WTC11 (cell line): ENCODE data around the gene TBL1XR1. TPM values are rescaled to one million over a fixed set of nuclear protein-coding genes. Genes with fewer than 3 reads are reported as not detected.
"Not testable (repeated sequence)": the region's sequence is repeated elsewhere in the genome, so short reads cannot be mapped to it uniquely, and the experiment has no call there.

Experiments used
- ATAC-seq: fragments of 200-7000 bp; cut with Tn5 transposase; 2 replicates; pipeline ENCODE4 v1.10.0; 2021; ENCODE audit warnings: mild to moderate bottlenecking, moderate library complexity
- CTCF ChIA-PET: fragments of 300-600 bp; sonication (Branson Sonifier 250); formaldehyde crosslinking; loops from one replicate; lab custom pipeline; 2021; ENCODE audit warnings: antibody characterized with exemption; lab: Charles Lee
- POLR2A ChIA-PET: fragments of 350-600 bp; sonication (Branson Sonifier 250); formaldehyde crosslinking; loops from one replicate; lab custom pipeline; 2021; ENCODE audit warnings: antibody characterized with exemption; lab: Charles Lee
- DNase-seq: peaks from one replicate; pipeline ENCODE4 v3.0.0; 2021; ENCODE audit warnings: low spot score
- H3K27ac Mint-ChIP-seq: 2 replicates; pipeline ENCODE4 v1.8.0; 2021; ENCODE audit warnings: mixed read lengths
- H3K27me3 Mint-ChIP-seq: 2 replicates; pipeline ENCODE4 v1.8.0; 2021; ENCODE audit warnings: low read depth, mild to moderate bottlenecking, moderate library complexity, mixed read lengths
- H3K36me3 Mint-ChIP-seq: 2 replicates; pipeline ENCODE4 v1.8.0; 2021; ENCODE audit warnings: mixed read lengths
- H3K4me1 Mint-ChIP-seq: 2 replicates; pipeline ENCODE4 v1.8.0; 2022; ENCODE audit warnings: mixed read lengths
- H3K4me3 Mint-ChIP-seq: 2 replicates; pipeline ENCODE4 v1.8.0; 2021; ENCODE audit warnings: mild to moderate bottlenecking, moderate library complexity, mixed read lengths
- H3K9me3 Mint-ChIP-seq: 2 replicates; pipeline ENCODE4 v1.8.0; 2021; ENCODE audit warnings: mixed read lengths
- ATF3 ChIP-seq: sonication (generic); formaldehyde crosslinking; conservative IDR thresholded peaks from 2 replicates; pipeline ENCODE4 v1.8.1; 2022; ENCODE audit warnings: mild to moderate bottlenecking, missing genetic modification reagents
- E2F1 ChIP-seq: sonication (generic); formaldehyde crosslinking; IDR thresholded peaks from 2 replicates; pipeline ENCODE4 v1.8.0; 2022; ENCODE audit warnings: mild to moderate bottlenecking, missing genetic modification reagents
- GRHL2 ChIP-seq: fragments of 250-450 bp; sonication (Bioruptor Pico); IDR thresholded peaks from 2 replicates; pipeline ENCODE4 v1.8.0; 2022; ENCODE audit warnings: mild to moderate bottlenecking, moderate library complexity; ENCODE audit not compliant: insufficient replicate concordance, severe bottlenecking
- IRF2 ChIP-seq: sonication (generic); formaldehyde crosslinking; IDR thresholded peaks from 2 replicates; pipeline ENCODE4 v1.8.0; 2022; ENCODE audit warnings: low read depth, missing genetic modification reagents, borderline replicate concordance
- SOX15 ChIP-seq: fragments of 250-450 bp; sonication (Bioruptor Pico); IDR thresholded peaks from 2 replicates; pipeline ENCODE4 v1.9.0; 2021; ENCODE audit warnings: mild to moderate bottlenecking
- TEAD1 ChIP-seq: sonication (generic); formaldehyde crosslinking; IDR thresholded peaks from 2 replicates; pipeline ENCODE4 v1.8.0; 2022; ENCODE audit warnings: mild to moderate bottlenecking, missing genetic modification reagents
- ZNF232 ChIP-seq: sonication (generic); formaldehyde crosslinking; IDR thresholded peaks from 2 replicates; pipeline ENCODE4 v1.8.0; 2022; ENCODE audit warnings: mild to moderate bottlenecking, missing genetic modification reagents
- ZNF423 ChIP-seq: fragments of 250-450 bp; sonication (Bioruptor Pico); IDR thresholded peaks from 2 replicates; pipeline ENCODE4 v2.1.2; 2022; ENCODE audit warnings: mild to moderate bottlenecking, moderate library complexity
- total RNA-seq: library from RNA; stranded (reverse); gene quantifications from 3 replicates; pipeline ENCODE4 v1.2.3, GENCODE V29; 2021

Gene TBL1XR1
- total RNA-seq, 1 experiment from 2014 or later: 148 TPM

DNA sequence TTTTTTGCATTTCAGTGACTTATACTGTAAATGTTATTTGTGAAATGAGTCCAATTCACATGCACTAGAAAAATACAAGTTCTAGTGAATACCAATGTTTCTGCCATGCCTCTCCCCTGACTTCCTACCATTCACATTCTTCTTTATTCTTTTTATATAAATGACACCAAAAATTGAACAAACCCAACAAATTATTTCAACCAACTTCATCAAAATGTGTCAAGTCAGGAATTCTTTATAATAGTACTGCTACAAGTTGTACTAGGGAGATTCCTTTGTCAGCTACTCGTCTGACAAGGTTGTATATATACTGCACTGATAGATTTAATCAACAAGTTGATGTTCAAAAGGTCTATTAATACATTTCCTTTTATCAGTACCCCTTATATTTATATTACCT is 3.0 kb downstream of the TBL1XR1 start:
- Mint-ChIP-seq H3K36me3 (no peaks in the 10 kb centered on the region), H3K4me1 (peaks cover 65% of the 10 kb centered on the region), H3K9me3 (no peaks in the 10 kb centered on the region), H3K27ac (peak overlapping the region; percentile 84), H3K27me3 (no peaks in the 10 kb centered on the region; the same call in 1 of the 2 replicates), H3K4me3 (peak overlapping the region; percentile 93)
- TF ChIP-seq ZNF423: no peak
- ChIA-PET CTCF (no interaction called here), POLR2A (interaction anchor here (6.0 kb wide), 1 partner anchor 166 kb away, joined by 78 read pairs; no protein-coding TSS in a partner anchor)
- DNase-seq: no peak
- ATAC-seq: no peak

GRCh38 chr3:177193688-177194268 is 3.5 kb downstream of the TBL1XR1 start:
- H3K4me3 Mint-ChIP-seq: peak overlapping the region; percentile 93
- no peaks in the 10 kb centered on the region for H3K9me3 Mint-ChIP-seq
- TF ChIP-seq SOX15 (CRISPR knock-in tag): no peak
- no peak for TF ChIP-seq GRHL2 (CRISPR knock-in tag)
- TF ChIP-seq ZNF232 (CRISPR knock-in tag): no peak
- no peak for TF ChIP-seq ATF3 (CRISPR knock-in tag)
- TF ChIP-seq E2F1: no peak
- TF ChIP-seq IRF2 (CRISPR knock-in tag): no peak
- peak overlapping the region; percentile 84 for H3K27ac Mint-ChIP-seq
- no peak for ATAC-seq
- POLR2A ChIA-PET: interaction anchor here (6.0 kb wide), 1 partner anchor 166 kb away, joined by 78 read pairs; no protein-coding TSS in a partner anchor
- H3K36me3 Mint-ChIP-seq: no peaks in the 10 kb centered on the region
- no peak for DNase-seq
- no peaks in the 10 kb centered on the region; the same call in 1 of the 2 replicates for H3K27me3 Mint-ChIP-seq
- H3K4me1 Mint-ChIP-seq: peaks cover 60% of the 10 kb centered on the region
- CTCF ChIA-PET: no interaction called here

GRCh38 chr3:177193275-177193674 is 4.0 kb downstream of the TBL1XR1 start:
- peaks cover 59% of the 10 kb centered on the region for H3K4me1 Mint-ChIP-seq

GRCh38 chr3:177190756-177191681 is 6.3 kb downstream of the TBL1XR1 start:
- peaks cover 68% of the 10 kb centered on the region for H3K4me1 Mint-ChIP-seq
- H3K27me3 Mint-ChIP-seq: no peaks in the 10 kb centered on the region; the same call in 1 of the 2 replicates
- peak overlapping the region; percentile 5; the same call in 1 of the 2 replicates for H3K4me3 Mint-ChIP-seq
- ChIA-PET POLR2A (no interaction called here), CTCF (no interaction called here)
- H3K9me3 Mint-ChIP-seq: no peaks in the 10 kb centered on the region
- peak; percentile 31 for ATAC-seq
- TF ChIP-seq TEAD1: no peak
- no peak for DNase-seq
- no peaks in the 10 kb centered on the region; the same call in 1 of the 2 replicates for H3K36me3 Mint-ChIP-seq
- peak overlapping the region; percentile 80 for H3K27ac Mint-ChIP-seq

More at GRCh38 chr3:177193275-177193674, 4.0 kb downstream of the TBL1XR1 start:
- peak overlapping the region; percentile 84; the same call in 1 of the 2 replicates for H3K27ac Mint-ChIP-seq
- H3K4me3 Mint-ChIP-seq: peak overlapping the region; percentile 93; the same call in 1 of the 2 replicates
- H3K27me3 Mint-ChIP-seq, CTCF ChIA-PET, POLR2A ChIA-PET, DNase-seq, H3K9me3 Mint-ChIP-seq, H3K36me3 Mint-ChIP-seq, ATAC-seq: not testable (repeated sequence)

GRCh38 chr3:177190184-177190583 is 7.1 kb downstream of the TBL1XR1 start:
- H3K27me3 Mint-ChIP-seq, H3K36me3 Mint-ChIP-seq, H3K4me3 Mint-ChIP-seq, CTCF ChIA-PET, H3K27ac Mint-ChIP-seq, DNase-seq, ATAC-seq, H3K9me3 Mint-ChIP-seq: not testable (repeated sequence)
- POLR2A ChIA-PET: interaction anchor here (0.7 kb wide), 2 partner anchors 19 to 67 kb away, joined by 3 to 5 read pairs; no protein-coding TSS in a partner anchor
- peaks cover 67% of the 10 kb centered on the region for H3K4me1 Mint-ChIP-seq

- CTCF ChIA-PET: interaction anchor here (0.6 kb wide), 1 partner anchor 261 kb away, joined by 3 read pairs; no protein-coding TSS in a partner anchor
- ATAC-seq, H3K27me3 Mint-ChIP-seq, H3K27ac Mint-ChIP-seq, H3K4me3 Mint-ChIP-seq, H3K9me3 Mint-ChIP-seq, H3K36me3 Mint-ChIP-seq, DNase-seq: not testable (repeated sequence)
- H3K4me1 Mint-ChIP-seq: peaks cover 61% of the 10 kb centered on the region
- POLR2A ChIA-PET: interaction anchor here (0.6 kb wide), 1 partner anchor 195 kb away, joined by 3 read pairs; no protein-coding TSS in a partner anchor
Measured at GRCh38 chr3:177188325-177188724, 9.0 kb downstream of the TBL1XR1 start.
